Adrenal gland (tissue), 5 donors: ENCODE results near the gene SIRT5.

Experiments
- CTCF ChIP-seq, 6 experiments: fragments of 450-650 bp in 4 of 6; fragments of 200-600 bp in 2 of 6; sonication (generic) in 1 of 6; IDR thresholded peaks; 1 replicate in 5 of 6; 2 replicates in 1 of 6; pipeline versions ENCODE4 v1.5.1 to v1.8.0; 2016 to 2021; ENCODE audit warnings: antibody characterized with exemption in 6 of 6, mild to moderate bottlenecking in 2 of 6, moderate library complexity in 1 of 6
- POLR2A ChIP-seq, 2 donors: fragments of 450-650 bp; IDR thresholded peaks; one replicate each; pipeline ENCODE4 v1.6.1; 2017; ENCODE audit warnings: antibody characterized with exemption in 2 of 2, mild to moderate bottlenecking in 2 of 2, moderate library complexity in 1 of 2
- donor health status: DM: no; HTN: no; CAD: no.

DNA sequence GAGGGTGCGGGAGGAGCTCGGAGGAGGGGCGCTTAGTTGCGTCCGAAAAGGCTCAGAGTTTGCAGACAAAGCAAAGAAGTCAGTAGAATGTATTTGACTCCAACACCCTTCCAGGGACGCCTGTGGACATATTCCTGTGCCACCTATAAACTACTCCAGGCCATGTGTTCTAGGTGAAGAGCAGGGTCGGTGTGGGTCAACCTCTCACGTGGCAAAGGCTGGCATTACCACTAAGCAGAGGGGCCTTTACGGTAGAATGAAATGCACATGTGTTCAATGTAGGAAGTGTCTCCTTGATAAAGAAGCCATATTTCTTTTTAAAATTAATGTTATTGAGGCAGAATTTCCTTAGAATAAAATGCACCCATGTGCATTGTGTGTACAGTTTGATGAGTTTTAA lies 15.4 kb downstream of the SIRT5 start:
- no peak for TF ChIP-seq POLR2A (IDR thresholded peaks at IDR 0.05)
- no peak for TF ChIP-seq CTCF (IDR thresholded peaks at IDR 0.05)
